ENCODE data around the gene S100A12. TPM values are rescaled to one million over a fixed set of nuclear protein-coding genes. Genes with fewer than 3 reads are reported as not detected.
"Not testable (repeated sequence)": the region's sequence is repeated elsewhere in the genome, so short reads cannot be mapped to it uniquely, and the experiment has no call there.

Gene S100A12
- not detected in 2 replicates for total RNA-seq
- long read RNA-seq = 0 reads

GRCh38 chr1:153375511-153375910 lies at the start of gene S100A12:
Gene S100A12, minus strand, starts transcription at chr1:153375621. Its CDS starts 1,029 bp downstream, at chr1:153374592.
- no peak for DNase-seq (ENCODE audit: low read depth, low spot score)
- Mint-ChIP-seq H3K36me3 (ENCODE audit: low read depth) (no peaks in the 10 kb centered on the region), H3K27ac (ENCODE audit: unreplicated experiment) (no peak within 1 kb of the TSS), H3K4me3 (no peak within 1 kb of the TSS), H3K27me3 (ENCODE audit: low read depth) (peaks cover 44% of the 10 kb centered on the region), H3K4me1 (no peaks in the 10 kb centered on the region), H3K9me3 (no peaks in the 10 kb centered on the region)
- TF ChIP-seq CTCF (conservative IDR thresholded peaks at IDR 0.05) = no peak

- H3K27me3 Mint-ChIP-seq (ENCODE audit: low read depth) = peaks cover 65% of the 10 kb centered on the region
- no peaks in the 10 kb centered on the region for H3K9me3 Mint-ChIP-seq
- no peaks in the 10 kb centered on the region for H3K36me3 Mint-ChIP-seq (ENCODE audit: low read depth)
- no peak for TF ChIP-seq CTCF (conservative IDR thresholded peaks at IDR 0.05)
- no peak overlapping the region for H3K27ac Mint-ChIP-seq (ENCODE audit: unreplicated experiment)
- DNase-seq (ENCODE audit: low read depth, low spot score) = peak; percentile 87
- no peaks in the 10 kb centered on the region for H3K4me1 Mint-ChIP-seq
- H3K4me3 Mint-ChIP-seq = no peak overlapping the region
These were observed 47.1 kb upstream of the S100A12 start for GRCh38 chr1:153422450-153423068.

- Mint-ChIP-seq H3K9me3 (no peaks in the 10 kb centered on the region), H3K4me3 (no peak overlapping the region), H3K27ac (ENCODE audit: unreplicated experiment) (no peak overlapping the region), H3K36me3 (ENCODE audit: low read depth) (no peaks in the 10 kb centered on the region), H3K27me3 (ENCODE audit: low read depth) (peaks cover 46% of the 10 kb centered on the region), H3K4me1 (no peaks in the 10 kb centered on the region)
- DNase-seq (ENCODE audit: low read depth, low spot score) = no peak
- TF ChIP-seq CTCF (conservative IDR thresholded peaks at IDR 0.05) = no peak
These were observed 44.9 kb upstream of the S100A12 start for GRCh38 chr1:153420306-153420705.

- not testable (repeated sequence) for H3K4me3 Mint-ChIP-seq; H3K4me1 Mint-ChIP-seq; H3K9me3 Mint-ChIP-seq; DNase-seq (ENCODE audit: low read depth, low spot score); H3K27ac Mint-ChIP-seq (ENCODE audit: unreplicated experiment); H3K36me3 Mint-ChIP-seq (ENCODE audit: low read depth)
- peaks cover 37% of the 10 kb centered on the region for H3K27me3 Mint-ChIP-seq (ENCODE audit: low read depth)
These were observed 44.0 kb upstream of the S100A12 start for GRCh38 chr1:153419436-153419793.

DNA sequence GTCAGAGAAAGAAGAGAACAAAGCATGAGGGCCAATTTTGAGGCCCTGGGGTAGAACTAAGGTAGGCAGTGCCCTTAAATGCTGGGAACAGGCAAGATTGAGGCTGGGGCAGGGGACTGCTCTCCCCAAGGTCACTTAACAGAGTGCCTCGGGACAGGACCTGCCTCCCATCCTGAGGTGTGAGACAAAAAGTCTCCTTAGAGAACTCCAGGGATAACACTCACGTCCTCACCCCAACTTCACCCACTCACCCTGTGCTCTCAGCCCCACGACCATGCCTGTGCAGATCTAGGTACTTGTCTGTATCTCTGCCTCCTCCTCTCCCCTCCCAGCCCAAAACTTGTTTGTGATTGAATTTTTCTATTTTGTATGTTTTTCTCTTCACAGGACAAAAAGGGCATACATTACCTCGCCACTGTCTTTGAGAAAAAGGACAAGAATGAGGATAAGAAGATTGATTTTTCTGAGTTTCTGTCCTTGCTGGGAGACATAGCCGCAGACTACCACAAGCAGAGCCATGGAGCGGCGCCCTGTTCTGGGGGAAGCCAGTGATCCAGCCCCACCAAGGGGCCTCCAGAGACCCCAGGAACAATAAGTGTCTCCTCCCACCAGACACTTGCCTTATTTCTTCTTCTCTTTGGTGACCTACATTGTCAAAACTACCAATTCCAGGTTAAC lies 43.5 kb upstream of the S100A12 start:
- peaks cover 35% of the 10 kb centered on the region for H3K27me3 Mint-ChIP-seq (ENCODE audit: low read depth)
- not testable (repeated sequence) for H3K9me3 Mint-ChIP-seq; H3K36me3 Mint-ChIP-seq (ENCODE audit: low read depth); H3K4me1 Mint-ChIP-seq; H3K4me3 Mint-ChIP-seq; H3K27ac Mint-ChIP-seq (ENCODE audit: unreplicated experiment); DNase-seq (ENCODE audit: low read depth, low spot score)

DNA sequence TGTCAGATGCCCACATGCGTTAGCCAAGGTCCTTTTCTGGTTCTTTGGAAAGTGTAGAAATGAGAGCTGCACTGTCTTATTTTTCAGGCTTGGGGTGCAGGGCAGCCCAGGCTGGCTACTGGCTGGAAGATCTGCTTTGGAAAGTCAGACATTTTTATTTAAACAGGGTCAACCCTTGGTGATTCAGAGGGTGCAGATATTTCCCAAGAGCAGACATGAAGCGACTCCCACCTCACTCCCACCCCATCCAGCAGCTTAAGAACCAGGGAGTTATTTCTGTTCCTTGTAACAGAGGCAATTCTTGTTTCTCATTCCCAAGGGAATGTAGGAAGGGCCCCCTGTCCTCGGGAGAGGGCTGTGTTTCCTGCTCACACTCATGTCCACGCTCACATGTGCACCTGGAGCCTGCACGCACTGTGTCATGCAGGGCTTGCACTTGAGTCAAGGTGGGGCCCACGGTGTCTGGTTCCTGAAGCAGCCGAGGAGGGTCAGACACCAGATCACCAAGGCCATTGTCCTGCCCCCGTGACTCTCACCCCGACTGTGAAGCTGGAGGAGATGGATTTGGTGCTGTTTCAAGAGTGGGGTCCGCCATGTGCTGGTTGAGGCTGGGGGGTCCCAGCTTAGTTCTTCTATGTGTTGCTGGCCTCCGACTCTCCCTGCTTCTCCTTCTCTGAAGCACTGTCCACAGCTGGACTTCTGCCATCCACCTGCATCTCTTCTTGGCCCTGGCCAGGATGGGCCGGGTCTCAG lies 41.9 kb upstream of the S100A12 start:
- no peak for DNase-seq (ENCODE audit: low read depth, low spot score)
- H3K27me3 Mint-ChIP-seq (ENCODE audit: low read depth) = peaks cover 32% of the 10 kb centered on the region
- no peak overlapping the region for H3K27ac Mint-ChIP-seq (ENCODE audit: unreplicated experiment)
- H3K9me3 Mint-ChIP-seq = no peaks in the 10 kb centered on the region
- no peaks in the 10 kb centered on the region for H3K36me3 Mint-ChIP-seq (ENCODE audit: low read depth)
- H3K4me1 Mint-ChIP-seq = no peaks in the 10 kb centered on the region
- no peak for TF ChIP-seq CTCF (conservative IDR thresholded peaks at IDR 0.05)
- H3K4me3 Mint-ChIP-seq = no peak overlapping the region

All from neural crest cell (in vitro differentiated cells).